GM12878 (cell line): ENCODE results near the gene MEGF11.

Experiments
- CBX5 ChIP-seq: sonication (generic); IDR thresholded peaks from 2 replicates; pipeline ENCODE4 v1.6.1; 2016; ENCODE audit warnings: low read depth, moderate library complexity, mild to moderate bottlenecking, inconsistent platforms
- CHD2 ChIP-seq: IDR thresholded peaks from 2 replicates; pipeline ENCODE4 v1.6.1; 2011; ENCODE audit warnings: low read depth, low read length, improper control_type of control experiment, borderline replicate concordance
- EGR1 ChIP-seq, 2 experiments: IDR thresholded peaks; 1 replicate in 1 of 2; 2 replicates in 1 of 2; pipeline ENCODE4 v1.6.1; 2011 to 2012; ENCODE audit warnings: low read depth in 2 of 2, low read length in 2 of 2, borderline replicate concordance in 1 of 2, mild to moderate bottlenecking in 1 of 2, moderate library complexity in 1 of 2
- MTA3 ChIP-seq: IDR thresholded peaks from 2 replicates; pipeline ENCODE4 v1.6.1; 2012; ENCODE audit warnings: low read length, inconsistent platforms, borderline replicate concordance
- MXI1 ChIP-seq: fragments of 150-350 bp; IDR thresholded peaks from 2 replicates; pipeline ENCODE4 v1.6.1; 2011; ENCODE audit warnings: low read depth, mild to moderate bottlenecking, inconsistent platforms, low read length, improper control_type of control experiment
- POLR2A ChIP-seq: IDR thresholded peaks from 2 replicates; pipeline ENCODE4 v1.6.1; 2011; ENCODE audit warnings: low read depth, mild to moderate bottlenecking, low read length
- SIN3A ChIP-seq: IDR thresholded peaks from 2 replicates; pipeline ENCODE4 v1.6.1; 2012; ENCODE audit warnings: low read depth, low read length, improper control_type of control experiment
- YY1 ChIP-seq: IDR thresholded peaks from 2 replicates; pipeline ENCODE4 v1.6.1; 2011; ENCODE audit warnings: low read depth, mild to moderate bottlenecking, low read length
- ZZZ3 ChIP-seq: IDR thresholded peaks from 2 replicates; pipeline ENCODE4 v1.6.1; 2011; ENCODE audit warnings: low read depth; ENCODE audit not compliant: control insufficient read depth, insufficient read length
- TF ChIP-seq, protein P1 (sequence below): fragments of 450-650 bp; conservative IDR thresholded peaks from 2 replicates; pipeline ENCODE4 v1.6.1; 2017; ENCODE audit warnings: mild to moderate bottlenecking, moderate library complexity
- TF ChIP-seq, protein P2 (sequence below): IDR thresholded peaks from 2 replicates; pipeline ENCODE4 v1.6.1; 2011; ENCODE audit warnings: low read depth, mild to moderate bottlenecking, low read length, moderate library complexity, borderline replicate concordance; ENCODE audit errors: extremely low read depth

DNA sequence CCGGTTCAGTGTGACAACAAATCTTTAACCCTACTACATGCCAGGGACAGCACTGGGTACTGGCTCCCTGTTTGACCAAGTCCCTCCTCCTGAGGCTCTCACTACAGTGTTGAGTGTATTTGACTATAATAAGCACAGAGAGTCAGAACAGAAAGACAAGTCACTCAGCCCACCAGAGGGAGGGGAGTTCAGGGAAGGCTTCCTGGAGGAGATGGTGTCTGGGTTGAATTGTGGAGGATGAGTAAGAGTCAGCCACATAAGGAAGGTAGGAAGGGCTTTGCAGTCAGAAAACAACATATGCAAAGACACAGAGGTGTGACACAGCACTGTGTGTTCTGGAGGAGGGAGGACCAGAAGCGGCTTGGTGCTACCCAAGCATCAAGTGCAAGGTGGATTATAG is 17.7 kb downstream of the MEGF11 start:
- TF ChIP-seq MXI1 (no peak), CBX5 (no peak), ZZZ3 (no peak), YY1 (no peak), POLR2A (no peak), EGR1 (IDR thresholded peaks at IDR 0.05; ENCODE audit: borderline replicate concordance in 1 of 2, low read depth in 2 of 2, low read length in 2 of 2) (no peak), MTA3 (no peak), CHD2 (no peak), SIN3A (no peak)
- TF ChIP-seq, protein P1, sequence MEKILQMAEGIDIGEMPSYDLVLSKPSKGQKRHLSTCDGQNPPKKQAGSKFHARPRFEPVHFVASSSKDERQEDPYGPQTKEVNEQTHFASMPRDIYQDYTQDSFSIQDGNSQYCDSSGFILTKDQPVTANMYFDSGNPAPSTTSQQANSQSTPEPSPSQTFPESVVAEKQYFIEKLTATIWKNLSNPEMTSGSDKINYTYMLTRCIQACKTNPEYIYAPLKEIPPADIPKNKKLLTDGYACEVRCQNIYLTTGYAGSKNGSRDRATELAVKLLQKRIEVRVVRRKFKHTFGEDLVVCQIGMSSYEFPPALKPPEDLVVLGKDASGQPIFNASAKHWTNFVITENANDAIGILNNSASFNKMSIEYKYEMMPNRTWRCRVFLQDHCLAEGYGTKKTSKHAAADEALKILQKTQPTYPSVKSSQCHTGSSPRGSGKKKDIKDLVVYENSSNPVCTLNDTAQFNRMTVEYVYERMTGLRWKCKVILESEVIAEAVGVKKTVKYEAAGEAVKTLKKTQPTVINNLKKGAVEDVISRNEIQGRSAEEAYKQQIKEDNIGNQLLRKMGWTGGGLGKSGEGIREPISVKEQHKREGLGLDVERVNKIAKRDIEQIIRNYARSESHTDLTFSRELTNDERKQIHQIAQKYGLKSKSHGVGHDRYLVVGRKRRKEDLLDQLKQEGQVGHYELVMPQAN = no peak
- TF ChIP-seq, protein P2, sequence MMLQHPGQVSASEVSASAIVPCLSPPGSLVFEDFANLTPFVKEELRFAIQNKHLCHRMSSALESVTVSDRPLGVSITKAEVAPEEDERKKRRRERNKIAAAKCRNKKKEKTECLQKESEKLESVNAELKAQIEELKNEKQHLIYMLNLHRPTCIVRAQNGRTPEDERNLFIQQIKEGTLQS = no peak
